Progenitor cell of endocrine pancreas (in vitro differentiated cells): ENCODE results near the gene CDH5. TPM values are rescaled to one million over a fixed set of nuclear protein-coding genes. Genes with fewer than 3 reads are reported as not detected.
A peak's percentile ranks its signal among the peaks of the same experiment; 100 is the strongest.

Experiments
- DNase-seq: peaks from one replicate; pipeline ENCODE4 v3.0.0; 2021; ENCODE audit warnings: low spot score; ENCODE audit not compliant: unreplicated experiment
- H3K27ac Mint-ChIP-seq: 2 replicates; pipeline ENCODE4 v1.8.0; 2021; ENCODE audit warnings: mild to moderate bottlenecking, moderate library complexity, mixed read lengths
- H3K27me3 Mint-ChIP-seq: 2 replicates; pipeline ENCODE4 v1.8.0; 2021; ENCODE audit warnings: mixed read lengths
- H3K36me3 Mint-ChIP-seq: 2 replicates; pipeline ENCODE4 v1.8.0; 2022; ENCODE audit warnings: mixed read lengths; ENCODE audit not compliant: insufficient read depth
- H3K4me1 Mint-ChIP-seq: 2 replicates; pipeline ENCODE4 v1.8.0; 2021; ENCODE audit warnings: low read depth, mixed read lengths
- H3K4me3 Mint-ChIP-seq: 2 replicates; pipeline ENCODE4 v1.8.0; 2021; ENCODE audit warnings: low read depth, mild to moderate bottlenecking, moderate library complexity, mixed read lengths
- H3K9me3 Mint-ChIP-seq: 2 replicates; pipeline ENCODE4 v1.8.0; 2021; ENCODE audit warnings: low read depth, mixed read lengths
- total RNA-seq: library from RNA; stranded (reverse); gene quantifications from 2 replicates; pipeline ENCODE4 v1.2.1, GENCODE V29; 2021
- TF ChIP-seq, protein P1 (sequence below): fragments of 200-600 bp; sonication (generic); IDR thresholded peaks from one replicate; pipeline ENCODE4 v1.5.0; 2021; ENCODE audit warnings: antibody characterized with exemption, mild to moderate bottlenecking; ENCODE audit not compliant: unreplicated experiment

CDH5 gene
- total RNA-seq, 1 donor from 2014 or later: 0.36 TPM

DNA sequence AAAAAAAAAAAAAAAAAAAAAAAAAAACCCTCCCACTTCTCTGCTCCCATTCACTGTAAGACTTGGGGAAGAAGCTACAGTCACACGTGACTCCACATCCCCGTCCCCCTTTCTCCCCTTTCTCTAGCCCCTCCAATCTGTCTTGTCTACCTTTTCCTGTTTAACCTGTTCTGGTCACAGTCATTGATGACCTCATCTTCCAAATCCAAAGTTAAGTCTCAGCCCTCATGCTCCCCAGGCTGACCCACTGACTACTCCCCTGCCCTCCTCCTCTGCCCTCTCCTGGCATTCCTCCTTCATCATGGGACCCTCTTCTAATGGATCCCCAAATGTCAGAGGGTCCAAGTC lies 1.6 kb upstream of the CDH5 start:
- H3K36me3 Mint-ChIP-seq: no peaks in the 10 kb centered on the region
- H3K9me3 Mint-ChIP-seq: no peaks in the 10 kb centered on the region
- peaks cover 37% of the 10 kb centered on the region for H3K27me3 Mint-ChIP-seq
- H3K4me1 Mint-ChIP-seq: peaks cover 10% of the 10 kb centered on the region
- no peak overlapping the region for H3K27ac Mint-ChIP-seq
- TF ChIP-seq, protein P1, sequence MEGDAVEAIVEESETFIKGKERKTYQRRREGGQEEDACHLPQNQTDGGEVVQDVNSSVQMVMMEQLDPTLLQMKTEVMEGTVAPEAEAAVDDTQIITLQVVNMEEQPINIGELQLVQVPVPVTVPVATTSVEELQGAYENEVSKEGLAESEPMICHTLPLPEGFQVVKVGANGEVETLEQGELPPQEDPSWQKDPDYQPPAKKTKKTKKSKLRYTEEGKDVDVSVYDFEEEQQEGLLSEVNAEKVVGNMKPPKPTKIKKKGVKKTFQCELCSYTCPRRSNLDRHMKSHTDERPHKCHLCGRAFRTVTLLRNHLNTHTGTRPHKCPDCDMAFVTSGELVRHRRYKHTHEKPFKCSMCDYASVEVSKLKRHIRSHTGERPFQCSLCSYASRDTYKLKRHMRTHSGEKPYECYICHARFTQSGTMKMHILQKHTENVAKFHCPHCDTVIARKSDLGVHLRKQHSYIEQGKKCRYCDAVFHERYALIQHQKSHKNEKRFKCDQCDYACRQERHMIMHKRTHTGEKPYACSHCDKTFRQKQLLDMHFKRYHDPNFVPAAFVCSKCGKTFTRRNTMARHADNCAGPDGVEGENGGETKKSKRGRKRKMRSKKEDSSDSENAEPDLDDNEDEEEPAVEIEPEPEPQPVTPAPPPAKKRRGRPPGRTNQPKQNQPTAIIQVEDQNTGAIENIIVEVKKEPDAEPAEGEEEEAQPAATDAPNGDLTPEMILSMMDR: no peak
- DNase-seq: no peak
- H3K4me3 Mint-ChIP-seq: no peak overlapping the region

DNA sequence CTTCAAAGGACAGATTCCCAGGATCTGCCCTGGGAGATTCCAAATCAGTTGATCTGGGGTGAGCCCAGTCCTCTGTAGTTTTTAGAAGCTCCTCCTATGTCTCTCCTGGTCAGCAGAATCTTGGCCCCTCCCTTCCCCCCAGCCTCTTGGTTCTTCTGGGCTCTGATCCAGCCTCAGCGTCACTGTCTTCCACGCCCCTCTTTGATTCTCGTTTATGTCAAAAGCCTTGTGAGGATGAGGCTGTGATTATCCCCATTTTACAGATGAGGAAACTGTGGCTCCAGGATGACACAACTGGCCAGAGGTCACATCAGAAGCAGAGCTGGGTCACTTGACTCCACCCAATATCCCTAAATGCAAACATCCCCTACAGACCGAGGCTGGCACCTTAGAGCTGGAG lies 840 bp upstream of the CDH5 start:
- peaks cover 10% of the 10 kb centered on the region for H3K4me1 Mint-ChIP-seq
- H3K4me3 Mint-ChIP-seq: no peak overlapping the region
- TF ChIP-seq, protein P1: no peak

DNA sequence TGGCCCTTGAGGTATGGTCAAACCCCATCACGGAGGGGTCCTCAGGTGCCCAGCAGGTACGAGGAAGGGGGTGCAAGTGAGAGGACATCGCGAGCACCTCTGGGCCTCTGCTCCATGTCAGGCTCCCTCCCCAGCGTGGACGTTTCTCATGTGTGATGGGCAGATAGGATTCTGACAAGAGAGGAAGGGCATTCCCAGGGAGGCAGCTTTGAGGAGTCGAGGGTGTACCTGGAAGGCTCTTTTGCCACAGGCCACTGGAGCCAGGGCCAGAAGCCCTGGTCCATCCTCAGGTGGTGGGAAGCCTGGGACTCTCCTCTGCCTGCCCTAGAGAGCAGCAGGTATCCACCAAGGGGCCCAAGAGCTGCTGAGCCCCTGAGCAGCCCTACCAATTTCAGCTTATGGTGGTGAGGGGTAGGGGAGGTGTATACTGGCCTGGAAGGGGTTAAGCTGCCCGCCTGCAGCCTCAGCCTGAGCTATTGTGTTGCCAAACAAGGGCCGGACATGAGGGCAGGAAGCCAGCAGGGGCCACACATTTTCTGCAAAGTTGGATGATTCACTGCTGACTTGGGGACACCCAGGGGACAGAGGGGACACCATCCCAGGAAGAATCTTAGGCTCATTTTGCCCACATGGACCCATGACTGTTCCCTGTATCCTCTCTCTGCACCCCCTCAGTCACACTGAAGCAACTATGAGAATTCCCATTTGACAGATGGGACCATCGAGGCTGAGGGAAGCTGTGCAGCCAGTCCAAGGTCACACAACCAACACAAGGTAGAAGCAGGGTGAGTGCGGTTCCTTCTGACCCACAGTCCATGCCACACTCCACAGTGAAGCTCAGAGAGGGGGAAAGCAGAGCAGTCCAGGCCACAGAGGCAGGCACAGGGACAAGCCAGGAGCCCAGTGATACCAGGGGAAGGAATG lies 1.7 kb downstream of the CDH5 start:
- Mint-ChIP-seq H3K4me1 (peaks cover 10% of the 10 kb centered on the region), H3K36me3 (no peaks in the 10 kb centered on the region), H3K4me3 (no peak overlapping the region), H3K27me3 (peaks cover 22% of the 10 kb centered on the region), H3K9me3 (no peaks in the 10 kb centered on the region), H3K27ac (no peak overlapping the region)
- DNase-seq: no peak
- TF ChIP-seq, protein P1: no peak

More for the DNA sequence above, 840 bp upstream of the CDH5 start:
- Mint-ChIP-seq H3K27ac (peak overlapping the region; percentile 41), H3K9me3 (no peaks in the 10 kb centered on the region), H3K27me3 (peaks cover 37% of the 10 kb centered on the region), H3K36me3 (no peaks in the 10 kb centered on the region)
- DNase-seq: no peak

DNA sequence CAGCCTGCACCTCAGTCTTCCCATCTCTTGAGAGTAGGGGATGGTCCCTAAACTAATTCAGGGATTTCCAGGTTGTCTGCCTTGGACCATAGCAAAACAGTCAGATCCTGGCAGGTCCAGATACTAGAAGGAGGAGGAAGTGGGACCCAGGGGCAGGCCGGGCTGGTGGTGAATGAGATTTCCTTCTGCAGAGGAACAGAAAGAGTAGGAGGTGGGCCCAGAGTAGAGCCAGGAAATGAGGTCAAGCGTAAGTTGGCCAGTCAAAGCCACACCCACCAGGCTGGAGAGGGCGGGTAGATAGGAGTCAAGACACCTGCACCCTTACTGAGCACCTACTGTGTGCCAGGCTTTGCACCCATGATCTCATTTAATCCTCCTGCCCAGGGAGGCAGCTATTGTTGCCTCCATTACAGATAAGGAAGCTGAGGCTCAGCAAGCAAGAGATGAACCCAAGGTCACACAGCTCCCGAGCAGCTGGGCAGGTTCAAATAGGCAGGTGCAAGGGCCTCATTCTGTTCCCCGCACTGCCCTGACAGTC lies 2.6 kb downstream of the CDH5 start:
- no peak for DNase-seq

More for the DNA sequence above, 2.6 kb downstream of the CDH5 start:
- Mint-ChIP-seq H3K9me3 (no peaks in the 10 kb centered on the region), H3K4me3 (no peak overlapping the region), H3K36me3 (no peaks in the 10 kb centered on the region), H3K4me1 (peaks cover 9% of the 10 kb centered on the region), H3K27ac (no peak overlapping the region), H3K27me3 (peaks cover 18% of the 10 kb centered on the region)
- TF ChIP-seq, protein P1: no peak
